ENCODE measurements around the gene GAST.

The GAST gene

GRCh38 chr17:41664587-41665565 lies 47.3 kb upstream of the GAST start:
- peaks cover 40% of the 10 kb centered on the region for H3K4me1 ChIP-seq (ENCODE audit: low read length)
- H3K9me3 ChIP-seq (ENCODE audit: insufficient read depth, low read length) = no peaks in the 10 kb centered on the region
- peaks cover 10% of the 10 kb centered on the region; the same call in 1 of the 2 replicates for H3K27me3 ChIP-seq (ENCODE audit: low read depth, low read length)
- H3K79me2 ChIP-seq (ENCODE audit: low read length) = no peaks in the 10 kb centered on the region
- peak overlapping the region; percentile 98 for H3K4me3 ChIP-seq (ENCODE audit: low read length)
- peak overlapping the region; percentile 84 for H3K9ac ChIP-seq (ENCODE audit: low read length)
- H2AFZ ChIP-seq (ENCODE audit: low read depth, low read length) = peak overlapping the region; percentile 71; the same call in 1 of the 2 replicates
- peak overlapping the region; percentile 84 for H3K4me2 ChIP-seq (ENCODE audit: low read length)
- no peaks in the 10 kb centered on the region for H4K20me1 ChIP-seq (ENCODE audit: insufficient read depth, low read length)
- TF ChIP-seq EZH2phosphoT487 (IDR thresholded peaks at IDR 0.05; ENCODE audit: low read depth) (no peak), CTCF (IDR thresholded peaks at IDR 0.05; ENCODE audit: low read depth, low read length) (no peak)
- H3K36me3 ChIP-seq (replicated peaks; ENCODE audit: low read depth, low read length) = no peaks in the 10 kb centered on the region
- peak overlapping the region; percentile 99 for H3K27ac ChIP-seq (ENCODE audit: low read length)

GRCh38 chr17:41665566-41666236 lies 46.4 kb upstream of the GAST start:
- H3K9me3 ChIP-seq (ENCODE audit: insufficient read depth, low read length) = no peaks in the 10 kb centered on the region
- peak overlapping the region; percentile 98 for H3K4me3 ChIP-seq (ENCODE audit: low read length)
- no peaks in the 10 kb centered on the region for H4K20me1 ChIP-seq (ENCODE audit: insufficient read depth, low read length)
- peak overlapping the region; percentile 91 for H2AFZ ChIP-seq (ENCODE audit: low read depth, low read length)
- peak; percentile 82 for TF ChIP-seq CTCF (IDR thresholded peaks at IDR 0.05; ENCODE audit: low read depth, low read length)
- no peak for TF ChIP-seq EZH2phosphoT487 (IDR thresholded peaks at IDR 0.05; ENCODE audit: low read depth)
- H3K4me1 ChIP-seq (ENCODE audit: low read length) = peaks cover 48% of the 10 kb centered on the region
- peaks cover 10% of the 10 kb centered on the region; the same call in 1 of the 2 replicates for H3K27me3 ChIP-seq (ENCODE audit: low read depth, low read length)
- no peaks in the 10 kb centered on the region for H3K79me2 ChIP-seq (ENCODE audit: low read length)
- peak overlapping the region; percentile 84 for H3K9ac ChIP-seq (ENCODE audit: low read length)
- no peaks in the 10 kb centered on the region for H3K36me3 ChIP-seq (replicated peaks; ENCODE audit: low read depth, low read length)
- peak overlapping the region; percentile 84 for H3K4me2 ChIP-seq (ENCODE audit: low read length)
- peak overlapping the region; percentile 99 for H3K27ac ChIP-seq (ENCODE audit: low read length)

- no peaks in the 10 kb centered on the region for H3K79me2 ChIP-seq (ENCODE audit: low read length)
- peak overlapping the region; percentile 98 for H3K4me3 ChIP-seq (ENCODE audit: low read length)
- H3K4me1 ChIP-seq (ENCODE audit: low read length) = peaks cover 49% of the 10 kb centered on the region
- TF ChIP-seq CTCF (IDR thresholded peaks at IDR 0.05; ENCODE audit: low read depth, low read length) (no peak), EZH2phosphoT487 (IDR thresholded peaks at IDR 0.05; ENCODE audit: low read depth) (no peak)
- no peaks in the 10 kb centered on the region for H3K36me3 ChIP-seq (replicated peaks; ENCODE audit: low read depth, low read length)
- no peaks in the 10 kb centered on the region for H3K9me3 ChIP-seq (ENCODE audit: insufficient read depth, low read length)
- H3K9ac ChIP-seq (ENCODE audit: low read length) = peak overlapping the region; percentile 84
- H3K27me3 ChIP-seq (ENCODE audit: low read depth, low read length) = peaks cover 10% of the 10 kb centered on the region; the same call in 1 of the 2 replicates
- peak overlapping the region; percentile 84 for H3K4me2 ChIP-seq (ENCODE audit: low read length)
- H4K20me1 ChIP-seq (ENCODE audit: insufficient read depth, low read length) = no peaks in the 10 kb centered on the region
- H2AFZ ChIP-seq (ENCODE audit: low read depth, low read length) = peak overlapping the region; percentile 91
- peak overlapping the region; percentile 99 for H3K27ac ChIP-seq (ENCODE audit: low read length)
Observed at GRCh38 chr17:41666237-41666641, 45.9 kb upstream of the GAST start.
